Limb (tissue), 2 donors: Measurements from ENCODE around the gene AASS.
"Not testable (repeated sequence)": the region's sequence is repeated elsewhere in the genome, so short reads cannot be mapped to it uniquely, and the experiment has no call there.

Source experiments
- DNase-seq, 2 donors: peaks; one replicate each; pipeline ENCODE4 v3.0.0-alpha.2; 2016; ENCODE audit errors: extremely low spot score in 2 of 2

Gene AASS

GRCh38 chr7:122143751-122144711 is at the start of gene AASS:
Gene AASS (minus strand): TSS chr7:122144249. CDS start chr7:122133726, 10,523 bp downstream.
- DNase-seq = peak; percentile 97 to 98

DNA sequence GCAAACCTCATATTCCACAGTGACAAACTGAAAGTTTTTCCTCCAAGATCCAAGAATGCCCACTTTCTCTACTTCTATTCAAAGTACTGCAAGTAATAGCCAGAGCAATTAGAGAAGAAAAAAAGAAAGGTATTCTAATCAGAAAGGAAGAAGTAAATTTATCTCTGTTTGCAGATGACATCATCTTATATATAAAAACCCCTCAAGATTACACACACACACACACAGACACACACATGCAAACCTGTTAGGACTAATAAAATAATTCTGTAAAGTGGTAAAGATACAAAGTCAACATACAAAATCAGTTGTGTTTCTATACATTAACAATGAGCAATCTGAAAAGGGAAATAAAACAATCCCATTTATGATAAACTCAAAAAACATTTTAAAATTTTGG is 44.7 kb upstream of the AASS start:
- no peak for DNase-seq

GRCh38 chr7:122183106-122183505 is 39.1 kb upstream of the AASS start:
- DNase-seq = no peak

DNA sequence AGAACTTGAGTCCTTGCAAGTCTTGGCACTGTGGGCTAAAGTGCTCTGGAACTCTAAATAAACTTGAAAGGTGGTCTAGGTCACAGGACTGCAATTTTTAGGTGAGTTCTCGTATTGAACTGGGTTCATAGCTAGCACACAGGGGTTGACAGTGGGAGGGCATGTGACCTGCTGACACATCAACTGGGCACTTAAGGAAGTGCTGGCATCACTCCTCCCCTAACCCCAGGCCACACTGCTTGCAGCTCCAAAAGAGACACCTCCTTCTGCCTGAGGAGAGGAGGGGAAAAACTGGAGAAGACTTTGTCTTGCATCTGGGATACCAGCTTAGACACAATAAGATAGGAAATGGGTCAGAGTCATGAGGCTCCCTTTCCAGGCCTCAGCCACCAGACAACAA is 38.0 kb upstream of the AASS start:
- DNase-seq = no peak

DNA sequence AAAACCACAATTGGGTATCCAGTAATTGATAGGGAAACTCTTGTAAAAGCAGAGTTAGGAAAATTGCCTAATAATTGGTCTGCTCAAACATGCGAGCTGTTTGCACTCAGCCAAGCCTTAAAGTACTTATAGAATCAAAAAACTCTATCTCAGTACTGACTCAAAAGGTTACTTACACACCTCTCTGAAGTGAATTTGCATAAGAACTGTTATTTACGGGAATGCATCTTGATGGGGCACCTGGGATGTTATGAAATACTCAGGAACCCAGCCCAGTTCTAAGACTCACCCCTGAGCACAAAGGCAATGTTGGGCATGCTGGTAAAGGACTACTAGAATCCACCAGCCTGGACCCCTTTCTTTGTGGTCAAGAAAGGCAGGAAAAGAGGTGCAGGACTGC is 28.1 kb upstream of the AASS start:
- DNase-seq = not testable (repeated sequence)

- DNase-seq = no peak
Observed at GRCh38 chr7:122166740-122167139, 22.7 kb upstream of the AASS start.

DNA sequence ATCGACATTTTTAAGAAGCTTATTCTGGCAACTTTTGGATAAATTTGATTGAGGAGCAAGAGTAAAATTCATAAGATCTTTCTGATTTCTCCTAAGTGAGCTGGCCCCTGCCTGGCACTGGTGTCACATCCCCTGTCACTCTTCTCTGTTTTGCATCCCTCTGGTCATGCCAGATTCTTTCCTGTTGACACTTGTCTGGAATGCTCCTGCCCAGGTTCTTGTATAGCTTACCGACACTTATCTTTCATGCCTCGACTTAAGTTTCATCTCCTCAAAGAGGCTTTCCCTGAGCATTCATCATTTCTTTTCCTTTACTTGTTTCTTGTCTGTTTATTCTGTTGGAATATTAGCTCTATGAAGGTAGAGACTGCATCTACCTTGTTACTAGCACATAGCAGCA is 22.2 kb upstream of the AASS start:
- no peak for DNase-seq

GRCh38 chr7:122161628-122162027 is 17.6 kb upstream of the AASS start:
- no peak for DNase-seq

GRCh38 chr7:122155566-122155965 is 11.5 kb upstream of the AASS start:
- DNase-seq = no peak

DNA sequence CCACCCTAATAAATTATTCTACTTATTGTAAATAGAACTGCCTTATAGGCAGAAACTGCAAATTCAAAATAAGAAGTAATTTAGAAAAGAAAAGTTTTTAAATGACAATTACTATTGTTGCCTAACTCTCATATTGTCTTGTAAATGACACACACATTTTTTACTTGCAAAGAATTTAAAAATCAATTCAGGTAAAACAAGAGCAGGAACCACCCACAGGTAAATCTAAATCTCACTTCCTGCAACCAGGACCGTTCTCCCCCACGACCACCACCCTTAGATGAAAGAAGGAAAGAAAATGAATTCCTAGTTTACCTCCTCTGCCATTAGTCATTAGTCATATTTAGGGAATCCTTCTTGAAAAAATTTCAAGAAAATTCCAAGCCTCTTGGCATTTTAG is 4.8 kb upstream of the AASS start:
- no peak for DNase-seq

DNA sequence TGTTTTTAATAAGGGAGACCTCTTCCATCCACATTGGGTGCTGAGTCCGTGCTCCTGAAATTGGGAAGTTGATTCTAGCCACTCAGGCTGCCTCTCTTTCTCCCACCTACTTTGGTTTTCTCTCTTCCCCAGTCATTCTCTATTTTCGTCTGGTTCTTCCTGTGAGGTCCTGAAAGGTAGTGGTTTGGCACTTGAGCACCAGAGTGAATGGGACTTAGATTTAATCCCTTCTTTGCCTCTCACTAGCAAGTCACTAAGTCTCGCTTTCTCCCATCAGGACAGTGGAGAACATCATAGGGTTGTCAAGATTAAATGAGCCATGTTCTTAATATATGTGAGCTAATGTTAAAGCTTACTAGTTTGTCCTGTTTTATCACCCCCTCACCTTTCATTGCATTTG is 4.0 kb upstream of the AASS start:
- no peak for DNase-seq

GRCh38 chr7:122145937-122146645 is 2.0 kb upstream of the AASS start:
- DNase-seq = no peak

- peak; percentile 8 to 60 for DNase-seq
Observed at GRCh38 chr7:122143376-122143750, 686 bp downstream of the AASS start.

- DNase-seq = no peak
Observed at GRCh38 chr7:122140918-122141317, 3.1 kb downstream of the AASS start.

GRCh38 chr7:122137251-122138077 is 6.6 kb downstream of the AASS start:
- DNase-seq = peak in 1 of 2 donors; percentile 73

GRCh38 chr7:122136639-122137245 is 7.3 kb downstream of the AASS start:
- peak in 1 of 2 donors; percentile 14 for DNase-seq

GRCh38 chr7:122136078-122136477 is 8.0 kb downstream of the AASS start:
- peak in 1 of 2 donors; percentile 27 for DNase-seq

GRCh38 chr7:122135275-122135674 is 8.8 kb downstream of the AASS start:
- no peak for DNase-seq

DNA sequence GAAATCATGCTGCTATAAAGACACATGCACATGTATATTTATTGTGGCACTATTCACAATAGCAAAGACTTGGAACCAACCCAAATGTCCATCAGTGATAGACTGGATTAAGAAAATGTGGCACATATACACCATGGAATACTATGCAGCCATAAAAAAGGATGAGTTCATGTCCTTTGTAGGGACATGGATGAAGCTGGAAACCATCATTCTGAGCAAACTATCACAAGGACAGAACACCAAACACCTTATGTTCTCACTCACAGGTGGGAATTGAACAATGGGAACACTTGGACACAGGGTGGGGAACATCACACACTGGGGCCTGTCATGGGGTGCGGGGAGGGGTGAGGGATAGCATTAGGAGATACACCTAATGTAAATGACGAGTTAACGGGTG is 9.3 kb downstream of the AASS start:
- DNase-seq = not testable (repeated sequence)

DNA sequence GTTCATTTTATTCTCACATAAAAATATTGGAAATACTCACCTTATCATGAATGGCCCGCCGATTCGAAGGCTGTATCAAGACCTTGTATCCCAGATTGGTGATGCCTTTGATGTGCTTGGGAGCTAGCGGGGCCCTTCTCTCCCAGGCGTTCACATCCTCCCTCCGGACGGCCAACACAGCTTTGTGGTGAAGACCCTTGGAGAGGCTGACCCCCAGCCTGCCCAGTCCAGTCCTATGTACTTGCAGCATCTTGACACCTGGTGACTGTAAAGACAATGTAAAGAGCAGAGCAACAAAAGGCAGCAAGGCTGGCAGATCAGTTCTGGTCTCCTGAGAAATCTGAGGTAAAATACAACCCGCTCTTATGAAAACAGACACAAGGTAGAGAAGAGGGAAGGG is 10.6 kb downstream of the AASS start:
- DNase-seq = no peak

GRCh38 chr7:122132341-122132740 is 11.7 kb downstream of the AASS start:
- DNase-seq = no peak
